Subcutaneous adipose tissue (tissue), 4 donors: ENCODE data around the gene CLMP. TPM values are rescaled to one million over a fixed set of nuclear protein-coding genes. Genes with fewer than 3 reads are reported as not detected.

Experiments
- total RNA-seq, 4 donors: library from RNA; depleted of rRNA; stranded (reverse); fragments of >200 nt; gene quantifications; one replicate each; pipeline ENCODE4 v1.1.0, GENCODE V29; 2016
- TF ChIP-seq, protein P1 (sequence below): fragments of 450-650 bp; IDR thresholded peaks from one replicate; pipeline ENCODE4 v1.5.1; 2016; ENCODE audit warnings: low read depth, mild to moderate bottlenecking, control low read depth, antibody characterized with exemption, moderate library complexity

Gene CLMP
- total RNA-seq, 4 donors from 2014 or later, result 201 to 240 (median 209) TPM

DNA sequence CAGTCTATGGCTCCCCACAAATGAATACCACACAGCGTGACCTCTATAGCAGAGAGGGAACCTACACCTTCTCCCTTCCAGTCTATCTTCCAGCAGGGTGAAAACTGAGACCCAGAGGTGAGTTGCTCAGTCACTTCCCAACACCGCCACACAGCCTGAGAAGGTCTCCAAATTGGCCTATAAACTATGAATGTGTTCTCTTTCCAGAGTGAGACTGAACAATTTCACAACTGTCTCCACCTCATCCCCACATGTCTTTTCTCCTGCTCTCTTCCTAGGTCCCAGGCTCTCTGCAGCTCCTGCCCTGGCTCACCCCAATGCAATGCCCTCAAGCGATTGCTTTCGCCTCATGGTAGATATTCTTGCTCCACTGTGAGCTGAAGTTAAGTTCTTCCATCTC lies 14.0 kb downstream of the CLMP start:
- TF ChIP-seq, protein P1, sequence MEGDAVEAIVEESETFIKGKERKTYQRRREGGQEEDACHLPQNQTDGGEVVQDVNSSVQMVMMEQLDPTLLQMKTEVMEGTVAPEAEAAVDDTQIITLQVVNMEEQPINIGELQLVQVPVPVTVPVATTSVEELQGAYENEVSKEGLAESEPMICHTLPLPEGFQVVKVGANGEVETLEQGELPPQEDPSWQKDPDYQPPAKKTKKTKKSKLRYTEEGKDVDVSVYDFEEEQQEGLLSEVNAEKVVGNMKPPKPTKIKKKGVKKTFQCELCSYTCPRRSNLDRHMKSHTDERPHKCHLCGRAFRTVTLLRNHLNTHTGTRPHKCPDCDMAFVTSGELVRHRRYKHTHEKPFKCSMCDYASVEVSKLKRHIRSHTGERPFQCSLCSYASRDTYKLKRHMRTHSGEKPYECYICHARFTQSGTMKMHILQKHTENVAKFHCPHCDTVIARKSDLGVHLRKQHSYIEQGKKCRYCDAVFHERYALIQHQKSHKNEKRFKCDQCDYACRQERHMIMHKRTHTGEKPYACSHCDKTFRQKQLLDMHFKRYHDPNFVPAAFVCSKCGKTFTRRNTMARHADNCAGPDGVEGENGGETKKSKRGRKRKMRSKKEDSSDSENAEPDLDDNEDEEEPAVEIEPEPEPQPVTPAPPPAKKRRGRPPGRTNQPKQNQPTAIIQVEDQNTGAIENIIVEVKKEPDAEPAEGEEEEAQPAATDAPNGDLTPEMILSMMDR, result no peak

DNA sequence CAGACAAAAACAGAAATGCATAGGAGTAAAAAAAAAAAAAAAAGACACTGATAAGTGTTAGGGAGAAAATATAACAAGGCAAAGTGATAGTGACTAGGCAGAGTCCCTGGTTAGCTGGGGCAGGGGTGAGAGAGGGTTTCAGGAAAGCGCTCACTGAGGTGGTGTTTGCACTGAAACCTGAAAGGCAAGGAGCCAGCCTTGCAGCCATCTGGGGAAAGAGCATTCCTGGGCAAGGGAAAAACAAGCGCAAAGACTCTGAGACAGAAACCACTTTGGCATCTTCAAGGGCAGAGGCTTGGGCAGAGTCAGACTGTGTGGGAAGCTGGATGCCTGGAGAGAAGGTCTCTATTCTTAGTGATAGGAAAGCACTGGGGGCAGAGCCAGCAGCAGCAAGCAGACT lies 14.5 kb downstream of the CLMP start:
- TF ChIP-seq, protein P1, result no peak

DNA sequence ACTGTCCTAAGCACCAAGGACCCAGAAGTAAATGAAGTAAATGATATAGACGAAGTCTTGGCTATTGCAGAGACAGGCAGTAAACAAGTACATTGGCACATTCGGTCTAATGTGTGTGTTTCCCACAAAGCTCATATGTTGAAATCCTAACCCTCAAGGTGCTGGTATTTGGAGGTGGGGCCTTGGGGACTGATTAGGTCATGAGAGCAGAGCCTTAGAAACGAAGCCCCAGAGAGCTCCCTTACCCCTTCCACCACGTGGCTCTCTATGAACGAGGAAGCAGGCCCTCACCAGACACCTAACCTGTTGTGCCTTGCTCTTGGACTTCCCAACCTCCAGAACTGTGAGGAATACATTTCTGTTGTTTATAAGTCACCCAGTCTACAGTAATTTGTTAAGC lies 14.9 kb downstream of the CLMP start:
- TF ChIP-seq, protein P1, result no peak

DNA sequence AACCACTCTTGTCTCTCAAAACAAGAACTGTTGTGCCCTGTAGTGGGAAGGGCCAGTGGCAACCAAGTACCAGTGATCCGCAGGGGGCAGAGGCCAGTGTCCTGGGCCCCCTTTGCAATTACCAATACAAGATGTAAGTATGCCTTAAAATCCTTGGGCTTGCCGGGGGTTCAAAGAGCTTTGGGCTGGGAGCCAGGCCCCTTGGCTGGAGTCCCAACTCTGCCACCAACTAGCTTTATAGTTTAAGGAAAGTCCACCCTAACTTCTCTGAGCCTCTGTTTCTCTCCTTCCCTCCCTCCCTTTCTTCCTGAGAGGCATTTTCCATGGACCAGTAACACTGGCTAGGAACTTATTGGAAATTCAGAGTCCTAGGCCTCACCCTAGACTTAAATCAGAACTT lies 15.5 kb downstream of the CLMP start:
- TF ChIP-seq, protein P1, result no peak

DNA sequence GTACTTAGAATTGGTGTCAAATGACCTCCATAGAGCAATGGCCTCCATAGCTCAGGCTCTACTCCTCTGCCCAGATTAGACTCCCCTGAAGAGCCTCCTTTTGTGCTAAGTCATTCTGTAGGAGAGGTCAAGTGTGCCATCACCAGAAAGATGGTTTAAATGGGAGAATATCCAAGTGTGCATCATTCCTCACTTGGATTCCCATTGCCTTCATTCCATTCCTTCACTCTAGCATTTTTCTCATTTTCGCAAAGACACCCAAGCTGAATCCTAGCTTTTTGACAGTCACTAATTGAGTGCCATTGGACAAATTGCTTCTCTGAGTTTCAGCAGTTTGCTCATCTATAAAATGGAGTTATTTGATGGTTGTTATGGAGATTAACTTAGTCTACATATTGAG lies 16.9 kb downstream of the CLMP start:
- TF ChIP-seq, protein P1, result no peak

DNA sequence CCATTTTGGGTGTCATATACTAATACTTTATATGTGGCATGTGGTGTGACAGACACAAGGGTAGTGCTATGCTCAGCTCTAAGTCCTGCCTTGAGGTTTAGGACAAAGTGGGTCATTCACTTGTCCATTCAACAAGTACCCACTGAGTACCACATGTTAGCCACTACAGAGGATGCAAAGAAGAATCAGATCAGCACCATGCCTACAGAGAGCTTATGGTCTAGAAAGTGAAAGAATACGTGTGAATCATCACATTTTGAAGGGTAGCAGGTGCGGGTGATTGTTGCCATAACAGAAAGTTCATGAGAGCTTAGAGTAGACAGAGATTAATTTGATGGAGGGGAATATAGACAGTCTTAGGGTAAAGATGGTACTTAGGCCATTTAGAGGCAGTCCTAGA lies 18.3 kb downstream of the CLMP start:
- TF ChIP-seq, protein P1, result no peak

DNA sequence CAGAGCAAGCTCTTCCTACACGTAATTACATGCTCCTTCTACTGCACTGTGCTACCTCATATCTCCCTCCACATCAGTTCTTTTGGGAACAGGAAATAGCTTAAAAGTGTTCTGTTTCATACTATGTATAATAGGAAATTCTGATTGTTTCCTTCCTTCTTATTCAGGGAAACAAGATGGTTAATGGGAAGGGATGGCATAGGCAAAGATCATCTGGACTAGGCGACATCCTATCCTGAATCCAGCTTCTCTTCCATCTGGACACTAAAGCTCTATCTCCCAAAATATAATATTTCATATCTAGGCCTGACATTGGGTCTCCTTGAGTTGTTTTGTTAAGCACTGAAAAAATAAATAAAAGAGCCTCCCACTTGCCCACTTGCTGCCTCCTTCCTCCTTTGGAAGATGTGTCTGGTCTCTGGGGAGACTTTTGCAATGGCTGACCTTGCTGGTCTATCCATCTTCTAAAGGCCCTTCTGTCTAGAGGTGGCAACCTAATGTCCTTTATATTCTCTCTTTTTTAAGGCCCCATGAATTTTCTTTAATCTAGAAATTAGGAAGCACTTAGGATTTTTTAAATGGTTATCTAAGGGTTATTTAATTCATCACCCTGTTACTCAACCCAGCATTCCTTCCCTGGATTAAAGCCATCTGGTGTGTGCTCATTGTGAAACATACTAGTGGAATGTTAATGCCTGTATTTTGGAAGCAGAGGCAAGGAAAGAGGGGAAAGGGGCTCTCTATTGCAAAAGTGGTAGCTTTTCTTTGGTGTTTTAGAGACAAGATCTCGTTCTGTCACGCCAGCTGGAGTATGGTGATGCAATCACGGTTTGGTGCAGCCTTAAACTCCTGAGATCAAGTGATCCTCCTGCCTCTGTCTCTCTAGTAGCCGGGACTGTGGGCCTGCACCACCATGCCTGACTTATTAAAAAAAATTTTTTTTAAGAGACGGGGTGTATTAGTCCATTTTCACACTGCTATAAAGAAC lies 20.6 kb downstream of the CLMP start:
- TF ChIP-seq, protein P1, result no peak
